ENCODE measurements around the gene TCF7L1. TPM values are rescaled to one million over a fixed set of nuclear protein-coding genes. Genes with fewer than 3 reads are reported as not detected.
A peak's percentile ranks its signal among the peaks of the same experiment; 100 is the strongest.
"Not testable (repeated sequence)": the region's sequence is repeated elsewhere in the genome, so short reads cannot be mapped to it uniquely, and the experiment has no call there.

TCF7L1 gene
- total RNA-seq, 2 donors from 2014 or later = 0.12 TPM; not detected in 1

DNA sequence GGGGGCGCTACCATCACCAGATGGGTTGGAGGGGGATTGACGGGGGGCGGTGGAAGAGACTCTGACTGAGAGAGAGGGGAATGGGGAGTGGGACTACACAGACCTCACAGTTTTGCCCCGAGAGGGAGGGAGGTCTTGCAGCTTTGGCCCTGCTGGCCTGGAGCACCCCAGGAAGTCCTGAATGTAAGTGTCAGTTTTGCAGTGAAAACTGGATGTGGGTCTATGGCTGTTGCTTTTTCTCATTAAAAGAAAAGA, 2.4 kb downstream of the TCF7L1 start:
- H3K9me3 ChIP-seq (ENCODE audit: control insufficient read depth, low read length, poor library complexity, severe bottlenecking) = no peaks in the 10 kb centered on the region
- Mint-ChIP-seq H3K4me3 (peak overlapping the region; percentile 43), H3K27me3 (peaks cover 60% of the 10 kb centered on the region), H3K4me1 (peaks cover 2% of the 10 kb centered on the region), H3K27ac (no peak overlapping the region), H3K36me3 (ENCODE audit: low read depth) (peaks cover 5% of the 10 kb centered on the region)
- ATAC-seq = no peak
- DNase-seq = no peak

DNA sequence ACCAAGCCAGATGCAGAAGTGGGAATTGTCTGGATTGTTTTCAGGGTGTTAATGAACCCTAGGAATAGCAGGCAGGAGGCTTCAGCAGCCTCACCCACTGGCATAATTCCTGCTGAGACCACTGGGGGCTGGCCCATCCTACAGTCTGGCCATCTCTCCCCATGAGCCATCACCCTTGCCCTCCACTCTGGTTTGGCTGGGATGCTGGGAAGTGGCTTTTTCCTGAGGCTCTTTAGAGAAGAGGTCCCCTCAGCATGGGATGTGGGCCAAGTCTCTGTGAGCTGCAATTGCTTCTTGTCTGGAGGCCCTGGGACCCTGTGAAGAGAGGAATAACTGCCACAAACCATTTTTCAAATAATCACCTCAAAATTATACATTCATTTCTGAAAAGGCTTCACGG, 4.0 kb downstream of the TCF7L1 start:
- H3K27ac Mint-ChIP-seq = no peak overlapping the region
- no peak overlapping the region for H3K4me3 Mint-ChIP-seq
- ATAC-seq = no peak
- H3K36me3 Mint-ChIP-seq (ENCODE audit: low read depth) = peaks cover 7% of the 10 kb centered on the region
- no peak for DNase-seq
- H3K27me3 Mint-ChIP-seq = peaks cover 65% of the 10 kb centered on the region
- H3K9me3 ChIP-seq (ENCODE audit: control insufficient read depth, low read length, poor library complexity, severe bottlenecking) = no peaks in the 10 kb centered on the region
- H3K4me1 Mint-ChIP-seq = peaks cover 4% of the 10 kb centered on the region

DNA sequence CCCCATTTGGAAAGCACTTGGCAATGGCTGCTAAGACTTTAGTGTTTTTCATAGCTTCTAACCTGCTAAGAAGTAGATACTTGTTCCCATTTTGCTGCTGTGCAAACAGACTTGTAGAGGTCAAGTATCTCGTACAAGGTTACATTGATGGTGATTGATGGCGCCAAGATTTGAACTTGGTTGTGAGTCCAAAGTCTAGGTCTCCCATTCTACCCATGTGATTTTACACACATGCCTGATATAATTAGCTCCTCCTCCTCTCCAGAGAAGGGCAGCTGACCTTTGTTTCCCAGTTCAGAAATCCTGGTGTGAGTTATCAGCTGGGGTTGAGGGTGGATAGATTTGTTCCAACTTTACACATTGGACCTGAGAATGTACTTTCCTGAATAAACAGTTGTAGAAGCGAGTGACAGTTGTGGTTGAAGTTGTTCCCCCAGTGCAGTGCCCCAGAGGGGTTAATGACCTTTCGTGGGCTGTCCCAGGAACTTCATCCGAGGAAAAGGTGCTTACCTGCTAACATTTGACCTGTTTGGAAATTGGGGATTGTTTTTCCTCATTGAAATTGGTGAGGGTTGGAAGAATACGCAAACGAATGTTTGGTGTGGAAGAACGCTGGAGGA, 10.4 kb downstream of the TCF7L1 start:
- DNase-seq = no peak
- no peak for ATAC-seq
- H3K27me3 Mint-ChIP-seq = peaks cover 50% of the 10 kb centered on the region
- no peaks in the 10 kb centered on the region for H3K9me3 ChIP-seq (ENCODE audit: control insufficient read depth, low read length, poor library complexity, severe bottlenecking)
- peaks cover 2% of the 10 kb centered on the region for H3K4me1 Mint-ChIP-seq
- no peak overlapping the region for H3K27ac Mint-ChIP-seq
- H3K36me3 Mint-ChIP-seq (ENCODE audit: low read depth) = peaks cover 7% of the 10 kb centered on the region
- no peak overlapping the region for H3K4me3 Mint-ChIP-seq

DNA sequence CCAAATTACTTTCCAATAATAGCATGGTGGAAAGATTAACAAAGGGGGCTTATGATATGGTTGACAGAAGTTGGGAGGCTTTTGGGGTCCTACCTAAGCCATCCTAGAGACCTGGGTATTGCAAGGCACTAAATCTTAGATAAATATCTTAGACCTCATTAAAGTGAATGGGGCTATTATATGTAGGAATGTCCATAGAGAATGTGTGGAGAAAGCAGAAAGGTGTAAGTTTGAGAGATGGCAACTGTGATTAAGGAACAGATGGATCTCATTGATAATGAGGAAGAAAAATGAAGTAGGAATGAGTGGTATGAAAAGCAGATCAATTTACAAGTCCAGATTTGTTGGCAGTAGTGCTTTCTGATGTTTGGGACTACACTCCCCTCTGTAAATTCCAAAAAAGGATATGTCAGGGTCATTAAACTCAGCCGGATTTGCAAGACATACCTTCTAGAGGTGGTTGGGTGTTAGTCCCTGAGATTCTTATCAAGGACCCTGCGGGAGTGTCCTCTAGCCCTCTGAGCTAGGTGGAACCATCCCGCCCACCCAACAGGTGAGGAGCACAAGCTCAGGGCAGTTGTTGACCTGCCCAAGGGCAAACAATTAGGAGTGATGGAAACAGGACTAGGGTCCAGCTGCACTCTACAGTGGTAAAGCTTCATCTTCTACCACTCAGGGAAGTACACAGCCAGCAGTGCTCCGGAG, 12.1 kb downstream of the TCF7L1 start:
- no peak overlapping the region for H3K27ac Mint-ChIP-seq
- H3K4me3 Mint-ChIP-seq = no peak overlapping the region

DNA sequence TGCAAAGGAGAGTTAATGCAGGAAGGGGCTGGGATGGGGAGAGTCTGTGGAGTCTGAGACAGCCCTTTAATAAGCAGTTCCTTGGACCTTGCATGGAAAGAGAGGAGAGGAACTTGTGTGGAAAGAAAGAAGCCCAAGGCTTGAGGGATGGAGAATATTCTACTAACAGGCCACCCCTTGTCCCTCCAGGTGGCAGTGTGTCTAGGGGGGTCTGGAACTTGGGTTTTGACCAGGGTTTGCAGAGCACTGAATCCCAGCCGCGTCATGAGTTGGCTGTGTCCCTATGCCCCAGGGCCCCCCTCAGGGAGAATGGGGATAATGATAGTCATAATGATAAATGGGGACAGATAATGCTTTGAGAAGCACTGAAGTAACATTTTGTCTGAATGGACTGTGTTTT, 15.0 kb downstream of the TCF7L1 start:
- no peaks in the 10 kb centered on the region for H3K36me3 Mint-ChIP-seq (ENCODE audit: low read depth)
- no peak overlapping the region for H3K4me3 Mint-ChIP-seq
- ATAC-seq (no peak), DNase-seq (no peak)
- H3K27ac Mint-ChIP-seq = no peak overlapping the region
- H3K27me3 Mint-ChIP-seq = peaks cover 12% of the 10 kb centered on the region
- H3K9me3 ChIP-seq (ENCODE audit: control insufficient read depth, low read length, poor library complexity, severe bottlenecking) = no peaks in the 10 kb centered on the region
- H3K4me1 Mint-ChIP-seq = no peaks in the 10 kb centered on the region

More for the DNA sequence above, 12.1 kb downstream of the TCF7L1 start:
- no peaks in the 10 kb centered on the region for H3K9me3 ChIP-seq (ENCODE audit: control insufficient read depth, low read length, poor library complexity, severe bottlenecking)
- no peak for ATAC-seq
- DNase-seq = no peak
- H3K27me3 Mint-ChIP-seq = peaks cover 35% of the 10 kb centered on the region
- H3K4me1 Mint-ChIP-seq = peaks cover 2% of the 10 kb centered on the region
- peaks cover 3% of the 10 kb centered on the region for H3K36me3 Mint-ChIP-seq (ENCODE audit: low read depth)

DNA sequence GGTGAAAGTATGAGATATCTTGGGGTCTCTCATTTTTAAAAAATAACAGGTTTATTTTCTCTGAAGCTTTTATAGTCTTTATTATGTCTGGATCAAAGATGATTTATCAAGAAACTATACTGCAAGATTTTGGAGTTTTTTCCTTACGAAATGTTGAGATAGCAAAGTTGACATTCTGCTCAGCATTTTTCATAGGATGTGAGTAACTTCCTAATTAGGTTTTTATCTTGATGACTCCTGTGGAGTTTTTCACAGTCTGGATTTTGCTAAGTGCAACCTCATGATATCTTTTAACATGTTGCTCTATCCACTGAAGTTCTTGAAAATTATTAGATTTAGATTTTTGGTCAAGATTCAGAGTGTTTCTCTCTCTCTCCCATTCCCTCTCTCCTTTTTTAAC, 17.8 kb downstream of the TCF7L1 start:
- H3K4me3 Mint-ChIP-seq = no peak overlapping the region
- peaks cover 20% of the 10 kb centered on the region for H3K27me3 Mint-ChIP-seq
- DNase-seq = no peak
- no peaks in the 10 kb centered on the region for H3K4me1 Mint-ChIP-seq
- no peak overlapping the region for H3K27ac Mint-ChIP-seq
- no peak for ATAC-seq
- H3K9me3 ChIP-seq (ENCODE audit: control insufficient read depth, low read length, poor library complexity, severe bottlenecking) = no peaks in the 10 kb centered on the region
- no peaks in the 10 kb centered on the region for H3K36me3 Mint-ChIP-seq (ENCODE audit: low read depth)

DNA sequence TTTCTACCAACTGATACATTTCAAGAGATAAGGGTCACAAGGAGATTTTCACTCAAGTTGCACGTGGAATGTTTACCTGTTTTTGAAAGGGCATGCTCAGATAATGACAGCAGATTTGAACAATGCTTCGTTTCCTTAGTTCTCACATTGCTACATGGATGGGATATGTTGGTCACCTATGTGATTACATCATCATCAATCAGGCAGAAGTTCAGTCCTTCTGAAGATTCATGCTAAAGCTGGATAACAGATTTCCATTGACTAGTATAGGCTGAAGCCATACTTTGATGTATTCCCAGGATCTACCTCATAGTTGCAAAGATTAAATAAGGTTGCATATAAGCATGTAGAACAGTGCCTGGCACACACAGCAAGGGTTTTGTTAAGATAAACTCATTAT, 19.7 kb downstream of the TCF7L1 start:
- H3K9me3 ChIP-seq (ENCODE audit: control insufficient read depth, low read length, poor library complexity, severe bottlenecking) = no peaks in the 10 kb centered on the region
- Mint-ChIP-seq H3K27ac (no peak overlapping the region), H3K36me3 (ENCODE audit: low read depth) (no peaks in the 10 kb centered on the region), H3K4me1 (no peaks in the 10 kb centered on the region), H3K4me3 (no peak overlapping the region), H3K27me3 (peaks cover 32% of the 10 kb centered on the region)
- DNase-seq (no peak), ATAC-seq (no peak)

DNA sequence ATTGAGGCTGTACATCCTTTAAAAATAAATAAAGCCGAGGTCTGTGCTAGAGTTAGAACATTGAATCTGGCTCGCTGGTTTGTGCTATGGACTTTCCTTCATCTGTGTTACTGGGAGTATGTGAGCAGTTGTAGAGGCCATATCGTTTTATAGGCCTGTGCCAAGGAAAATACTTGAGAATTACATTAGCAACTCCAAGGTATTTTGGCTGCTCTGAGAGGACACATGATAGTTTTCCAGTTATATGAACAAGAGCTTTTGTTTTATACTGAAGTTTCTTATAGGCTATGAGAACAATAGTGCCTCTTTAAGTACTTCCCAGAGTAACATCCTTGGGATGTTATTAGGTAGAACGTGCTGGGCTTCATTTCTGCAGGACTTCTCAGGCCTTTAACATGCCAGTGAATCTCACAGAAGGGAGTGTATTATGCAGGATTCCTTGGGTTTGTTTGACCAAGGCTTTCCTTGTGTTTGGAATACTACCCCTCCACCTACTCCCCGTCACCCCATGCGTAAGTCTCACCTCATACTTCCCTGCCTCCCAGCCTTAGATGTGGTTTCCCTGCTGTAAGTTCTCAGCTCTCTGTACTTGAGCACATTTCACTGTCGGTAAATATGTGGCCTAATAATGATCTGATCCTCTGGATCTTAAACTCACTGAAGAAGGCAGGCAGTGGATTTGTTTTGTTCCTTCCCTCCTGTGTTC, 21.0 kb downstream of the TCF7L1 start:
- no peak for DNase-seq
- Mint-ChIP-seq H3K27ac (no peak overlapping the region), H3K4me1 (no peaks in the 10 kb centered on the region), H3K4me3 (no peak overlapping the region), H3K27me3 (peaks cover 29% of the 10 kb centered on the region), H3K36me3 (ENCODE audit: low read depth) (no peaks in the 10 kb centered on the region)
- no peak for ATAC-seq
- no peaks in the 10 kb centered on the region for H3K9me3 ChIP-seq (ENCODE audit: control insufficient read depth, low read length, poor library complexity, severe bottlenecking)

DNA sequence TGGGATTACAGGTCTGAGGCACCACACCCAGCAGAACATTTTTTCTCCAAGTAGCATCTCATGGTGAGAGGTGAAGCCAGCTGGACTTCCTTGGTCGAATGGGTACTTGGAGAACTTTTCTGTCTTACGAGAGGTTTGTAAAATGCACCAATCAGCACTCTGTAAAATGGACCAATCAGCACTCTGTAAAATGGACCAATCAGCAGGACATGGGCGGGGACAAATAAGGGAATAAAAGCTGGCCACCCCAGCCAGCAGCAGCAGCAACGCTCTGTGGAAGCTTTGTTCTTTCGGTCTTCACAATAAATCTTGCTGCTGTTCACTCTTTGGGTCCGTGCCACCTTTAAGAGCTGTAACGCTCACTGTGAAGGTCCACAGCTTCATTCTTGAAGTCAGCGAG, 21.9 kb downstream of the TCF7L1 start:
- DNase-seq; H3K4me1 Mint-ChIP-seq; H3K4me3 Mint-ChIP-seq; ATAC-seq; H3K36me3 Mint-ChIP-seq (ENCODE audit: low read depth); H3K9me3 ChIP-seq (ENCODE audit: control insufficient read depth, low read length, poor library complexity, severe bottlenecking); H3K27ac Mint-ChIP-seq: not testable (repeated sequence)
- H3K27me3 Mint-ChIP-seq = peaks cover 36% of the 10 kb centered on the region

DNA sequence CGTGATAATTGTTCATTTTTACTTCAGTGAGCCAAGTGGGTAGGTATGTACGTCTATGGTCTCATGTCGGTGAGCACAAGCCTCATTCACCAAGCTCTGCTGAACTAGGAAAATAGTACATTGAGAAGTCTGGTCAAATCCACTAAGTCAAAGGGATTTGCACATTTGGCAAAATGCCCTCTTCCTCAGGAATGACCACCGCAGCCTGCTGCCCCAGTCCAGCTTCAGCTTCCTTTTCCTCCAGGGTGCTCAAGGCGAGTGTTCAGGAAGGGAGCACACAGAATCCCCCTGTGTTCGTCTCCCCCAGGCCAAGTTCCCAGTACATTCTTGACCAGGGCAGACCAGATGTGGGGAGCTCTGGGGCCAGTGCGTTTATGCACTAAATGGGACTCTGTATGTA, 23.0 kb downstream of the TCF7L1 start:
- H3K27ac Mint-ChIP-seq = no peak overlapping the region
- H3K36me3 Mint-ChIP-seq (ENCODE audit: low read depth) = no peaks in the 10 kb centered on the region
- no peak for DNase-seq
- H3K4me3 Mint-ChIP-seq = no peak overlapping the region
- H3K27me3 Mint-ChIP-seq = peaks cover 38% of the 10 kb centered on the region
- no peaks in the 10 kb centered on the region for H3K4me1 Mint-ChIP-seq
- no peaks in the 10 kb centered on the region for H3K9me3 ChIP-seq (ENCODE audit: control insufficient read depth, low read length, poor library complexity, severe bottlenecking)
- no peak for ATAC-seq

DNA sequence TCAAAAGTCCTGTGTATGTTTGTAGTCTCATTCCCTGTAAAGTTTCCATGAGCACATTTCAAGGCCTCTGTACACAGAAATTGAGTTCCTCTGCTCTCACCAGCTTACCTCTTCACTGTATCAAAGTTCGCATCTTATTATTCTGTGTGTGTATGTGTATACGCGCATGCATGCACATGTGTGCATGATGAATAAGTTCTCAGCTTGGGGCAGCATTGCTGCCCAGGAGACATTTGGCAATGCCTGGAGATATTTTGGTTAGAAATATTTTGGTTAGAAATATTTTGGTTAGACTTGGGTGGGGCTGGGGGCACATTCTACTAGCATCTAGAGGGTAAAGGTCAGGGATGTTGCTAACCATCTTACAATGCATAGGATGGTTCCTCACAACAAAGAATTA, 23.4 kb downstream of the TCF7L1 start:
- DNase-seq = no peak
- Mint-ChIP-seq H3K27me3 (peaks cover 43% of the 10 kb centered on the region), H3K4me3 (no peak overlapping the region), H3K4me1 (no peaks in the 10 kb centered on the region), H3K36me3 (ENCODE audit: low read depth) (no peaks in the 10 kb centered on the region), H3K27ac (no peak overlapping the region)
- no peaks in the 10 kb centered on the region for H3K9me3 ChIP-seq (ENCODE audit: control insufficient read depth, low read length, poor library complexity, severe bottlenecking)
- no peak for ATAC-seq

DNA sequence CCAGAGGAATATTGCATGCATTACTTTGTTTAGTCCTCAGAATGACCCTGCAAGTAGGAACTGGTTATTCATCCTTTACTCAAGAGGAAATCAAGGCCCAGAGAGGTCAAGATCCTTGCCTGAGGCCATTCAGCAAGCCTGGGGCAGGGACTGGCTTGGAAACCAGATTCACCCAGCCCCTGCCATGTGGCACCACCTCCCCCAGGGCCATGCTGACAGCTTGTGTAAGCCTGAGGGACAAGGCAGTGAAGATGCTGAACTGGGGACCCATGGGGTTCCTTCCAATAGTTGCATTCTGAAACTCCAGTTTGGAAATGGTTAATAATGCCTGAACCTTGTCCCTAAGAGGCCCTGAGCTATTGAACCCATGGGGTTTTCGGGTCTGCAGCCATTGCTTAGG, 24.2 kb downstream of the TCF7L1 start:
- Mint-ChIP-seq H3K27me3 (peaks cover 45% of the 10 kb centered on the region), H3K36me3 (ENCODE audit: low read depth) (no peaks in the 10 kb centered on the region), H3K27ac (no peak overlapping the region), H3K4me3 (no peak overlapping the region), H3K4me1 (no peaks in the 10 kb centered on the region)
- DNase-seq (no peak), ATAC-seq (no peak)
- H3K9me3 ChIP-seq (ENCODE audit: control insufficient read depth, low read length, poor library complexity, severe bottlenecking) = no peaks in the 10 kb centered on the region

DNA sequence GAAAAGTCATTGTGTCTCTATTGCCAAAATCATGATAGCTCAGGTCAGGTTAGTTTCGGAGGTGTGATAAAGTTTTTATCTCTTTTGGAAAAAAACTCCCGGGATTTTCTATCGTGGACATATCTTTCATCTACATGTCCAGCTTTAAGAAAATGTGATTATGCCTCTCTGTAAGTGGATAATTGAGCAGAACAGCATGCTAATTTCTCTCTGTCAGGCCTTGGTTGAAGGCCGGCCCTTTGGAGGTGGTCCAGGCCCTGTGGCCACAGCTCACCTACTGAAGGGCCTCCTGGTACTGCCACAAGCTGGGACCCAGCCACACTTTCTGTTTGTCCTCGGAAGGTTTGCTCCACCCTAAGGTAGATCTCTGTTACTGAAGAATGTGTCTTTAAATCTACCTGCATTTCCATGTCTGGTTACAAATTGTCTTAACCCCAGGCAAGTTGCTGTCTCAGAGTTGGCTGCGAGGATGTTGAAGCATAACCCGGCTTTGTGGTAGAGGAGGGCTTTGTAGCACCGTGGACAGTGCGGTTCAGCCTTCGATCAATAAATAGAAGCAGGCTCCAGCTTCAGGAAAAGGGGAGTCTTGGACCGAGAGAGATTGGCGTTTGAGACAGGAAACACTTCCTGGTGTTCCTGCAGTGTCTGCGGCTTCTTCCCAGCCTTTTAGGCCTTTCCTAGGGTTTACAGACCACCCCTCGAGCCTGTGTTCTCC, 25.5 kb downstream of the TCF7L1 start:
- no peaks in the 10 kb centered on the region for H3K36me3 Mint-ChIP-seq (ENCODE audit: low read depth)
- no peak for ATAC-seq
- H3K27ac Mint-ChIP-seq = no peak overlapping the region
- H3K9me3 ChIP-seq (ENCODE audit: control insufficient read depth, low read length, poor library complexity, severe bottlenecking) = no peaks in the 10 kb centered on the region
- H3K4me3 Mint-ChIP-seq = no peak overlapping the region
- H3K27me3 Mint-ChIP-seq = peaks cover 54% of the 10 kb centered on the region
- H3K4me1 Mint-ChIP-seq = no peaks in the 10 kb centered on the region
- no peak for DNase-seq
